Measurements from ENCODE around the gene FLAD1.
A peak's percentile ranks its signal among the peaks of the same experiment; 100 is the strongest.

FLAD1 gene

DNA sequence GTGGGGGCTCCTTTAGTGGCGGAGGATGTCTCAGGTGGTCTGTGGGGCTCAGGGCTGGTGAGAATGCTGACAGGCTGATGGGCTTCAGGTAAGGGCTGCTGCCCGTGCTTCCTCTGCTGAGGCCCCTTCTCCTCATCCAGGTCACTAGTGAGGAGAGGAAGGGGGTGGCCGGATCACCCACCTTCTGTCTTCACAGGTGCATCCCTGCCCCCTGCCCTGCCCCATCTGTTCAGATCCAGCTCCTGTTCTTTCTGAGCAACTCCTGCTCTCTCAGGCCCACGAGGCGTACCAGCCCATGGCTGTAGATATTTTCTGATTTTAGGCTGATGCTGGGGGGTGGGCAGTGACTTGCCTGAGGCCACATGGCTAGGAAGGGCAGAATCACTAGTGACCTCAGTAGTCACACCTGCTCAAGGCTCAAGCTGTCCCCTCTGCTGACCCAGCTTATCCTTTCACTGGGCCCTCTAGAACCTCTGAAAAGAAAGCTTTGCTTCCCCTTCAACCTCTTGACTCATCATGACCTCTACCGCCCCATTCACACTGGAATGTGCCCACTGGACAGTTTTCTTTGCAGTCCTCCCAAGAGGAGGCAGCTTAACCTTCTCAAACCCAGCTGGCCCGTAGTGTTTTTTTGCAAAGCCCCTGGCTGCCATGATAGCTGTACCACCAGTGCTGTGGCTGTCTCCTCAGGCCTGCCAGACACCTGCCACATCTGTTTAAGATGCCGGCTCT, 35.6 kb downstream of the FLAD1 start:
- DNase-seq (ENCODE audit: low spot score) = no peak

DNA sequence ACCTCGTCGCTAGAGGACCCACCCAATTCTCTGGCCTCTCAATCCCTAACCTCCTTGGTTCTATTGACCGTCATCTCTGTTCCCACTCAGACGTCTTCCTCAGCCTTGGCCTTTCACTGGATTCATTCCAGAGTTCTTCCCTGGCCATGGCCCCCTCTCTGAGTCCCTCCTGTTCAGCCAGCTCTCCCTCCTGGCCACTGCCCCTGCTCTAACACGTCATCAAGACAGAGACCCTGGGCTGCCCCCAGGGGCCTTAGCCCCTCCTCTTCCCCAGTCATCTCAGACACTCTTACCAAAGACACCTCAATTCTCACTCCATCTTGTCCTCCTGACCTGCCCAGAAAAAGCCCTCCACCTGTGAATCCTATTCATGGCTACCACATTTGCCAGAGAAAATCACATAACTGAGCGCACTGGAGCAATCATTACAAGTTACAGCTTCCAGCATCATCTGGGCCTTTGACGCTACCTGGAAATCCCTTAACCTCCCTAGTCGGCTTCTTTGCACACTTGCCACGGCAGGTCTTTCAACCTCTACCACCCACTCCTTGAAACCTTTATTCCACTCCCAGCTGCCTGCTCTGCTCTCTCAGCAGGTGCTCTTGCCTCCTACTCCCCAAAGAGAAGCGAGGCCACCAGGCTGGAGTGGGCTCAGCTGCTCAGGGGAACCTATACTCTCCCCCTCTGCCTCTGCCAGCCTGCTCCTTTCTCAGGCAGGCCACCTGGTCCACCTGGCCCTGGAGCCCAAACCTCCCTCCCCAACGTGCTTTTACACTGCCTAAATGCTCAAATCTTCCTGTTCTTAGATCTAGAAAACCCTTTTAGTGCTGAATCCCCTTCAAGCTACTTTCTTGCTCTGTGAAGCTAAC, 36.5 kb downstream of the FLAD1 start:
- no peak for DNase-seq (ENCODE audit: low spot score)

- peak; percentile 53 for DNase-seq (ENCODE audit: low spot score)
Observed at GRCh38 chr1:155022136-155022926, 39.2 kb downstream of the FLAD1 start.

GRCh38 chr1:155022927-155023236, 39.7 kb downstream of the FLAD1 start:
- no peak for DNase-seq (ENCODE audit: low spot score)

GRCh38 chr1:155023627-155024026, 40.5 kb downstream of the FLAD1 start:
- no peak for DNase-seq (ENCODE audit: low spot score)

- no peak for DNase-seq (ENCODE audit: low spot score)
Observed at GRCh38 chr1:155024315-155024714, 41.2 kb downstream of the FLAD1 start.

DNA sequence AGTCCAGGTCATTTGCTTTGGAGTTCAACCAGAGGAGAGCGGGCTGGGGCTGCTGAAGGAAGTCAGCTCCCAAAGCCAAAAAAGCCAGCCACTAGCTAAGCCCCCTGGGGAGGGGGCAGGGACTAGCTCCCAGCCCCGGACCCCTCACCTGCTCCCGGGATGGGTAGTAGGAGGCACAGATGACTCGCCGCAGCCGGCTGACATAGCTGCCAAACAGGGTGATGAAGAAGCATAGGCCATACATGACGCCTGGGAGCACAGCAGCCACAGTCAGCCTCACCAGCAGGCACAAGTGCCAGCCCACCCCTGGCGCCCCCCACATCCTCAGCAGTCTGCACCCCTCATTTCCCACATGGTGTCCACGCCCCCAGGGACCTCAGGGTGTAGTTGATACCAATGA, 43.0 kb downstream of the FLAD1 start:
- DNase-seq (ENCODE audit: low spot score) = no peak

GRCh38 chr1:155026588-155026987, 43.4 kb downstream of the FLAD1 start:
- DNase-seq (ENCODE audit: low spot score) = peak; percentile 41

- DNase-seq (ENCODE audit: low spot score) = no peak
Observed at GRCh38 chr1:155029513-155030242, 46.5 kb downstream of the FLAD1 start.

DNA sequence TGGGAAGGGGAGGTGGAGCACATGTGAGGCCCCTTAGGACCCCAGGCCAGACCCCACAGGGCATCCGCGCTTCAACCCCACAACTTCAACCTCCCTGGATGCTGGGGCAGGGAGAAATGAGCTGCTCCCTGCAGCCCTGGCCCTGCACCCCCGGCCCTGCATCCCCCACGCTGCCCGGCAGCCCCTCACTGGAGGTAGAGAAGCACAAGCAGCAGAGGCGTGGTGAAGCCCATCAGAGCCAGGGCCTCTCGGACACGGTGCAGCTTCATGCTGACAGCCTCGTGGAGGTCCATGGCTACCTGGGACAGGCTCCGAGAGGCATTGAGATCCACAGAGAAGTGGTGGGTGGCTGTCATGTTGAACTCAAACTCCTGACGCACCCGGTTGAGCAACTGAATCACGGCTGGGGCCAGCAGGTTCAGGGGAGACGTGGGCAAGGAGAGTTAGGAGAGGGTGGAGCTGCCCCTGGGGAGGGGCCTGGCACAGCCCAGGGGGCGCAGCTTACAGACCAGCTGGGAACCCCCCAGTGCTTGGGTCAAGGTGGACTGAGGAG, 47.2 kb downstream of the FLAD1 start:
- DNase-seq (ENCODE audit: low spot score) = no peak

- DNase-seq (ENCODE audit: low spot score) = no peak
Observed at GRCh38 chr1:155030899-155031298, 47.8 kb downstream of the FLAD1 start.

- DNase-seq (ENCODE audit: low spot score) = no peak
Observed at GRCh38 chr1:155032886-155033285, 49.7 kb downstream of the FLAD1 start.

GRCh38 chr1:155033524-155033923, 50.4 kb downstream of the FLAD1 start, which contains the start of the genes DCST1 and DCST2:
Gene DCST1 (plus strand): TSS chr1:155033824. CDS start chr1:155034037, 213 bp downstream.
Gene DCST2 (minus strand): TSS chr1:155033781. CDS start chr1:155033701, 80 bp downstream.
- DNase-seq (ENCODE audit: low spot score) = no peak

GRCh38 chr1:155034318-155035208, 51.4 kb downstream of the FLAD1 start:
- no peak for DNase-seq (ENCODE audit: low spot score)

DNA sequence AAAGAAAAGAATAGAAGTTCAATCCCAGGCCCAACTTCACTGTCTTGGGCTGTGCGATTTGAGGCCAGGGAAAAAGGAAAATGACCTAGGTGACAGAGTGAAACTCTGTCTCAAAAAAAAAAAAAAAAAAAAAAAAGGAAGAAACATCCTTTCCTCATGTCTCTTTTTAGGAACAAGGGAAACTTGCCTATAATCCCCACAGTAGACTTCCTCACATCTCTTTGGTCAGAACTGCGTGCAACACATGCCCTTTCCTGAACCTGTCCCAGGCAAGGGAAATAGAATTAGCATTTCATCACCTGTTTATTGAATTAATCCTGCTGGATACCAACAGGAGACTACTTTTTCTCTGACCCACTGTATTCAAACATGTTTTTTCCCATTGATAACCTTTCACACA, 52.8 kb downstream of the FLAD1 start:
- DNase-seq (ENCODE audit: low spot score) = no peak

- no peak for DNase-seq (ENCODE audit: low spot score)
Observed at GRCh38 chr1:155037043-155037442, 53.9 kb downstream of the FLAD1 start.

DNA sequence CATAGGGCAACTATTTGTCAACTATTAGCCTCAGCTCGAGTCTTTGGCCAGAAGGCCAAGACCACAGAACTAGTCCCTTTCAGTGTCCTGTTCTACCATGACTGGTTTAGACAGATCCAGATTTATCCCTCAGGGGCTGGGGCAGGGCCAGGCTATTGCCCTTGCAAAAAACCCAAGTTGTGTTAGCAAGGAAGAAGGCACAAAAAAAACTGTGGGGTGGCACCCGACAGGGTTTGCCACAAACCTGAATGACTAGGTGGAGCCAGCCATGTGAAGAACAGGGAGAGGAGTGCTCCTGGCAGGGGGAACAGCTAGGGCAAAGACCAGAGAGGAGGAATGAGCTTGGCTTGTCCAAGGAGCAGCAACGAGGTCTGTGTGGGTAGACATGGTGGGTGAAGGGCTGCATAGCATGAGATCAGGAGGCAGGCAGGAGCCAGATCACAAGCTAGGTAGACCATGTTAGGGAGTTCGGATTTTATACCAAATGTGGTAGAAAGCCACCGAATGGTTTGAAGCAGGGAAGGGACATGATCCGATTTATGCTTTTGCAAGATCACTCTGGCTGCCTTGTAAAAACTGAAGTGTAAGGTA, 54.8 kb downstream of the FLAD1 start:
- no peak for DNase-seq (ENCODE audit: low spot score)

DNA sequence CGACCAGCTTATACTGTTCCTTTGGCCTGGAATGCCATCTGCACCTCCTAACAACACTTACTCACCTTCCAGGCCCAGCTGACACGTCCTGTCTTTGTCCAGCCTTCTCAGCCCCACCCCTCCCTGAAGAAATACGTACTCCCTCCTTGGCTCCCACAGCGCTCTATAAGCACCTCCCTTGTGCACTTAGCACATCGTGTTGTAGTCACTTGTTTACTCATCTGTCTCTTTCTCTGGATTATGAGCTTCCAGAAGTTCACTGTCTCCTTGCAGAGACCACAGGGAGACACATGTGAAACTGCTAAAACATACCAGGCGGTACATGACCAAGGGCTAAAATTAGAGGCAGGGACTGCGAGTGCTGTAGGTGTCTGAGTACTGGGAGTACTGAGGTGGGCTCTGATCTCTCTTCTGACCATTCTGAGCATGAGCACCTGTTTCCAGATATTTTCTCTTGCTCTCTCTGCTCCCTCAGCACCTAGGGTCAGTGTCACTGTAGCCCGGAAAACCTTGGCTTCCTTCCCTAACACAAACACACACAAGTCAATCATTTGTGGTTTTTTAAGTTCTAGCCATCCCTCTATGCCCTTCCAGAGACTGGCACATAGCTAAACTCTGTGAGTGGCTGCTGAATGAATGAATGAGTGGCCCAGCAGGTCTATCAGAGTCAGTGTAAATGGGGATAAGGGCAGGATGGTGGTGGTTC, 55.6 kb downstream of the FLAD1 start:
- peak; percentile 42 for DNase-seq (ENCODE audit: low spot score)

- DNase-seq (ENCODE audit: low spot score) = no peak
Observed at GRCh38 chr1:155039308-155039669, 56.1 kb downstream of the FLAD1 start.
